SK-N-SH (cell line): ENCODE results near the gene SMURF1.

Source experiments
- EP300 ChIP-seq, 2 experiments: IDR thresholded peaks; 2 replicates each; pipeline versions ENCODE4 v1.4.0 to v1.6.1; 2012; ENCODE audit warnings: borderline replicate concordance in 1 of 2, low read depth in 1 of 2, low read length in 1 of 2
- EZH2phosphoT487 ChIP-seq: fragments of 200-600 bp; sonication (generic); IDR thresholded peaks from 2 replicates; pipeline ENCODE4 v1.6.1; 2017; ENCODE audit warnings: low read depth, mixed run types, mild to moderate bottlenecking, antibody characterized with exemption, moderate library complexity, borderline replicate concordance
- GABPA ChIP-seq: IDR thresholded peaks from 2 replicates; pipeline ENCODE4 v1.4.0; 2012; ENCODE audit warnings: low read depth, mild to moderate bottlenecking
- JUND ChIP-seq: IDR thresholded peaks from 2 replicates; pipeline ENCODE4 v1.4.0; 2012
- NRF1 ChIP-seq: IDR thresholded peaks from 2 replicates; pipeline ENCODE4 v1.6.1; 2012; ENCODE audit warnings: low read depth, mild to moderate bottlenecking, low read length
- POLR2AphosphoS5 ChIP-seq: IDR thresholded peaks from 2 replicates; pipeline ENCODE4 v1.6.1; 2012; ENCODE audit warnings: low read depth, low read length
- RAD21 ChIP-seq: IDR thresholded peaks from 2 replicates; pipeline ENCODE4 v1.6.1; 2012; ENCODE audit warnings: mild to moderate bottlenecking, low read length
- SMC3 ChIP-seq: IDR thresholded peaks from 2 replicates; pipeline ENCODE4 v1.6.1; 2012; ENCODE audit warnings: low read depth, low read length, improper control_type of control experiment
- TEAD4 ChIP-seq: IDR thresholded peaks from 2 replicates; pipeline ENCODE4 v1.4.0; 2012; ENCODE audit warnings: mild to moderate bottlenecking, borderline replicate concordance; ENCODE audit not compliant: insufficient read depth
- YY1 ChIP-seq: IDR thresholded peaks from 2 replicates; pipeline ENCODE4 v1.4.0; 2012; ENCODE audit warnings: low read depth, mild to moderate bottlenecking
- TF ChIP-seq, protein P1 (sequence below): fragments of 200-600 bp; sonication (generic); IDR thresholded peaks from 2 replicates; pipeline ENCODE4 v1.6.1; 2017; ENCODE audit warnings: antibody characterized with exemption, mild to moderate bottlenecking, moderate library complexity
- TF ChIP-seq, protein P2 (sequence below): IDR thresholded peaks from 2 replicates; pipeline ENCODE4 v1.6.1; 2012; ENCODE audit warnings: mild to moderate bottlenecking, low read depth, low read length, moderate library complexity
- TF ChIP-seq, protein P3 (sequence below): fragments of 150-350 bp; IDR thresholded peaks from 2 replicates; pipeline ENCODE4 v1.6.1; 2017; ENCODE audit warnings: antibody characterized with exemption, low read length, low read depth, borderline replicate concordance

DNA sequence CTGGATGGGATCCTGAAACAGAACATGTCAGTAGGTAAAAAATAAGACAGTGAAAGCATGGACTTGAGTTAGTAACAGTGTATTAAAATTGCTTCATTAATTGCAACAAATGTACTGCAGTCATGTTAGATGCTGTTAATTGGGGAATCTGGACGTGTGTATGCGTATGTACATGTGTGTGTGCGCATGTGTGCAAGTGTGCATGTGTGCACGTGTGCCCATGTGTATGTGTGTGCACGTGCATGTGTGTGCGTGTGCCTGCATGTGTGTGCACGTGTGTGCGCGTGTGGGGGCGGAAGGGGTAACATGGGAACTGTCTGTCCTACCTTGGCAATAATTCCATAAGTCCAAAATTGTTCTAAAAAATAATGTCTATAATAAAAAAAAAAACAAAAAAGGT lies 67.3 kb downstream of the SMURF1 start:
- TF ChIP-seq EP300 (IDR thresholded peaks at IDR 0.05; ENCODE audit: borderline replicate concordance in 1 of 2, low read depth in 1 of 2, low read length in 1 of 2) = no peak
- no peak for TF ChIP-seq POLR2AphosphoS5
- TF ChIP-seq JUND = no peak
- no peak for TF ChIP-seq NRF1
- no peak for TF ChIP-seq GABPA
- TF ChIP-seq, protein P1, sequence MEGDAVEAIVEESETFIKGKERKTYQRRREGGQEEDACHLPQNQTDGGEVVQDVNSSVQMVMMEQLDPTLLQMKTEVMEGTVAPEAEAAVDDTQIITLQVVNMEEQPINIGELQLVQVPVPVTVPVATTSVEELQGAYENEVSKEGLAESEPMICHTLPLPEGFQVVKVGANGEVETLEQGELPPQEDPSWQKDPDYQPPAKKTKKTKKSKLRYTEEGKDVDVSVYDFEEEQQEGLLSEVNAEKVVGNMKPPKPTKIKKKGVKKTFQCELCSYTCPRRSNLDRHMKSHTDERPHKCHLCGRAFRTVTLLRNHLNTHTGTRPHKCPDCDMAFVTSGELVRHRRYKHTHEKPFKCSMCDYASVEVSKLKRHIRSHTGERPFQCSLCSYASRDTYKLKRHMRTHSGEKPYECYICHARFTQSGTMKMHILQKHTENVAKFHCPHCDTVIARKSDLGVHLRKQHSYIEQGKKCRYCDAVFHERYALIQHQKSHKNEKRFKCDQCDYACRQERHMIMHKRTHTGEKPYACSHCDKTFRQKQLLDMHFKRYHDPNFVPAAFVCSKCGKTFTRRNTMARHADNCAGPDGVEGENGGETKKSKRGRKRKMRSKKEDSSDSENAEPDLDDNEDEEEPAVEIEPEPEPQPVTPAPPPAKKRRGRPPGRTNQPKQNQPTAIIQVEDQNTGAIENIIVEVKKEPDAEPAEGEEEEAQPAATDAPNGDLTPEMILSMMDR = no peak
- TF ChIP-seq YY1 = no peak
- no peak for TF ChIP-seq EZH2phosphoT487
- TF ChIP-seq RAD21 = no peak
- no peak for TF ChIP-seq SMC3
- TF ChIP-seq, protein P2, sequence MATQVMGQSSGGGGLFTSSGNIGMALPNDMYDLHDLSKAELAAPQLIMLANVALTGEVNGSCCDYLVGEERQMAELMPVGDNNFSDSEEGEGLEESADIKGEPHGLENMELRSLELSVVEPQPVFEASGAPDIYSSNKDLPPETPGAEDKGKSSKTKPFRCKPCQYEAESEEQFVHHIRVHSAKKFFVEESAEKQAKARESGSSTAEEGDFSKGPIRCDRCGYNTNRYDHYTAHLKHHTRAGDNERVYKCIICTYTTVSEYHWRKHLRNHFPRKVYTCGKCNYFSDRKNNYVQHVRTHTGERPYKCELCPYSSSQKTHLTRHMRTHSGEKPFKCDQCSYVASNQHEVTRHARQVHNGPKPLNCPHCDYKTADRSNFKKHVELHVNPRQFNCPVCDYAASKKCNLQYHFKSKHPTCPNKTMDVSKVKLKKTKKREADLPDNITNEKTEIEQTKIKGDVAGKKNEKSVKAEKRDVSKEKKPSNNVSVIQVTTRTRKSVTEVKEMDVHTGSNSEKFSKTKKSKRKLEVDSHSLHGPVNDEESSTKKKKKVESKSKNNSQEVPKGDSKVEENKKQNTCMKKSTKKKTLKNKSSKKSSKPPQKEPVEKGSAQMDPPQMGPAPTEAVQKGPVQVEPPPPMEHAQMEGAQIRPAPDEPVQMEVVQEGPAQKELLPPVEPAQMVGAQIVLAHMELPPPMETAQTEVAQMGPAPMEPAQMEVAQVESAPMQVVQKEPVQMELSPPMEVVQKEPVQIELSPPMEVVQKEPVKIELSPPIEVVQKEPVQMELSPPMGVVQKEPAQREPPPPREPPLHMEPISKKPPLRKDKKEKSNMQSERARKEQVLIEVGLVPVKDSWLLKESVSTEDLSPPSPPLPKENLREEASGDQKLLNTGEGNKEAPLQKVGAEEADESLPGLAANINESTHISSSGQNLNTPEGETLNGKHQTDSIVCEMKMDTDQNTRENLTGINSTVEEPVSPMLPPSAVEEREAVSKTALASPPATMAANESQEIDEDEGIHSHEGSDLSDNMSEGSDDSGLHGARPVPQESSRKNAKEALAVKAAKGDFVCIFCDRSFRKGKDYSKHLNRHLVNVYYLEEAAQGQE = no peak
- no peak for TF ChIP-seq TEAD4
- TF ChIP-seq, protein P3, sequence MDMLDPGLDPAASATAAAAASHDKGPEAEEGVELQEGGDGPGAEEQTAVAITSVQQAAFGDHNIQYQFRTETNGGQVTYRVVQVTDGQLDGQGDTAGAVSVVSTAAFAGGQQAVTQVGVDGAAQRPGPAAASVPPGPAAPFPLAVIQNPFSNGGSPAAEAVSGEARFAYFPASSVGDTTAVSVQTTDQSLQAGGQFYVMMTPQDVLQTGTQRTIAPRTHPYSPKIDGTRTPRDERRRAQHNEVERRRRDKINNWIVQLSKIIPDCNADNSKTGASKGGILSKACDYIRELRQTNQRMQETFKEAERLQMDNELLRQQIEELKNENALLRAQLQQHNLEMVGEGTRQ = no peak
